HG03025 (cell line): ENCODE results near the gene MS4A14.
A peak's percentile ranks its signal among the peaks of the same experiment; 100 is the strongest.
"Not testable (repeated sequence)": the region's sequence is repeated elsewhere in the genome, so short reads cannot be mapped to it uniquely, and the experiment has no call there.

Source experiments
- ATAC-seq: cut with Tn5 transposase; IDR thresholded peaks from one replicate; pipeline ENCODE4 v1.9.1; 2021; ENCODE audit warnings: mild to moderate bottlenecking, moderate library complexity; ENCODE audit not compliant: unreplicated experiment, low FRiP score

MS4A14 gene

GRCh38 chr11:60389279-60389910 lies 6.9 kb upstream of the MS4A14 start:
- peak; percentile 79 for ATAC-seq

GRCh38 chr11:60390419-60390818 lies 5.8 kb upstream of the MS4A14 start:
- ATAC-seq, result no peak

- no peak for ATAC-seq
Observed at GRCh38 chr11:60392361-60392760, 3.9 kb upstream of the MS4A14 start.

- ATAC-seq, result no peak
Observed at GRCh38 chr11:60393016-60393415, 3.2 kb upstream of the MS4A14 start.

DNA sequence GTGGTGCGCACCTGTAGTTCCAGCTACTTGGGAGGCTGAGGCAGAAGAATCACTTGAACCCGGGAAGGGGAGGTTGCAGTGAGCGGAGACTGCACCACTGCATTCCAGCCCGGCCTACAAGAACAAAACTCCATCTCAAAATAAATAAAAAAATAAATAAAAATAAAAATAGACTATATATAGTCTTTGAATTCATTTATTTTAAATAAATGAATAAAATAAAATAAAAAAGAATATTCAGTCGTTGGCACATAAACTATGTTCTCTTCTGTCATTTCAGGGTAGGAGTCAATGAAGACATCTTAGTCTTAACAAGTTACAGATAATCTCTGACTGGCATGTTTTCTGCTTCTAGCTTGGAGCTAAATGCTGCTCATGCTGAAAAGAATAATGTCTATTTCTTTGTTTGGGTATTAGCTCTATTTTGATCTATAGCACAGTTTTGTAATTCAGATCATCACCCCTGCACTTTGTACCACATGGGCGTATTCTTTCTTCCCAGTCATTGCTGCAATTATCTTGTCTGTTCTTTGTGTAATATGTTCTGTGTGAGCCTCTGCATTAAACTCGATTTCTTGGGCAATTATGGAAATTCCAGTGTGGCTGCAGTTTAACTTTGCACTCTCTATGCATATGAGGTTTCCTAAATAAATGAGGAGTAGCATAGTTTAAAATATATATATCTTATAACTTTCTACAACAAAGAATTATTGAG lies 1.4 kb upstream of the MS4A14 start:
- no peak for ATAC-seq

GRCh38 chr11:60396799-60397198 lies 540 bp downstream of the MS4A14 start:
- peak; percentile 91 for ATAC-seq

DNA sequence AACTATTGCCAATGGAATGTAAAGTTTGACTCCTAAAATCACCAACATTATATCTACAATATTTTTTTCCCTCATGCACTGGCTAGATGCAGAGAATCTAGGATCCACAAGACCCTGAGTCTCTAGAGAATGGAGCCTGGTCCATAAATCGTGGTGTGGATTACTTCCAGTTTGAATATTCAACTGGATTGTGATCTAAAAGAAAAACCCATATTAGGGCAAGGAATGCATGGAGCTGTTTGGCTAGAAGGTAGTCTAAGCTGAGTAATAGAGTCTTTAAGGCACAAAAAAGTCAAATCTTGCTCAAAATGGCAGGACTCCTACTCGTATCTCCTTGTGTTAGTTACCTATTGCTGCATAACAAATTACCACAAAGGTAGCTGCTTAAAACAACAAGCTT lies 23.8 kb downstream of the MS4A14 start:
- no peak for ATAC-seq

DNA sequence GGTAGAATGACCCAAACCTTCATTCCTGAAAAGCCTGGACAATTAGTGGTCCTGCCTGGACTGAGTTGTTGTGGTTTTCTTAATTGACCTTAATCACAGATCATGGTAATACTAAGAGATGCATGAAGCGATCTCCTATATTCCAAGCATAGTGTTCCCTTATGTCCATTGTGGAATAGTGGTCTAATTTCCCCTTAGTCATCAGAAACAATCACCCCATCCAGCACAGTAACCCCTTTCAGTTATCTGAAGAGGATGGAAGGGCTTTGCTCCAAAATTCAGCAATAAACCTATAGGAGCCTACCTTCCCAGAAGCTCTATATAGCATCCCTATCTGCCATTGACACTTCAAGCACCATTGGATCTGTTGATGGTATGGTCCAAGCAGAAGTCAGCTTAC lies 26.4 kb downstream of the MS4A14 start:
- ATAC-seq, result no peak

- ATAC-seq, result no peak
Observed at GRCh38 chr11:60428517-60428916, 32.3 kb downstream of the MS4A14 start.

DNA sequence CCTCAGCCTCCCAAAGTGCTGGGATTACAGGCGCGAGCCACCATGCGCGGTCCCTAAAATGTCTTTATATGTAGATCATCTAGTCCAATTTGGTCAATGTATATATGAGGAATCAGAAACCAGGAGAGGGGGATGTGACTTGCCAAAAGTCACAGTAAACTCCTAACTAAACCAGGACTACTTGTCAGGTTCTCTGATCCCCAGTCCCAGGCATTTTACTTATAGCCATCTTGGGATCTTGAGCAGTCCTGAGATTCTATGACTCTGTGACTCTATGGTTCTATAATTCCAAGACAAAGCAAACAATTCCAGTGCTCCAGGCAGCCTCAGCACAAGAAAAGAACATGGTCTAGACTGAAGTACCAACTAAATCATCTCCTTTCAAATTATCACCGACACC lies 33.0 kb downstream of the MS4A14 start, which contains the start of gene MS4A5:
MS4A5 (plus strand) TSS at position 301 of the 400 bp plus-strand sequence. CDS start 103 bp downstream, outside the sequence.
- ATAC-seq, result no peak

- ATAC-seq, result no peak
Observed at GRCh38 chr11:60431251-60431650, 35.0 kb downstream of the MS4A14 start.

DNA sequence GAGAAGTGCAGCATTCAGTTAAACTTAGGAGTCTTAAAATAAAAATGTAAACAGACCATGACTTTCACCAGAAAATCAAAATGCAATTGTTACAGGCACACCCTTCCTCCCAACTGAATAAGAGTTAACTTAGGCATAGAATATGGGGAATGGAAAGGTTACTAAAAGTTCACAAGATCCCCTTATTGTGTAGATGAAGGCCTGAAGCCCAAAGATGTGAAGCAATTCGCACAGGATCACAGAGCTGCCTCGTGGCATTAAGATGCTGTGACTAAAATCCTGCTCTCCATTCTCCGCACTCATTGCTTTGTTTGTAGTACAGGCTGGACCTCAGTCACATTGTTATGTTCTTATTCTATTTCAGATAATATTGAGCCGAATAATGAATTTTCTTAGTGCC lies 37.1 kb downstream of the MS4A14 start:
- no peak for ATAC-seq

- no peak for ATAC-seq
Observed at GRCh38 chr11:60447070-60447469, 50.8 kb downstream of the MS4A14 start.

- ATAC-seq, result no peak
Observed at GRCh38 chr11:60447846-60448245, 51.6 kb downstream of the MS4A14 start.

GRCh38 chr11:60451185-60451584 lies 54.9 kb downstream of the MS4A14 start:
- ATAC-seq, result not testable (repeated sequence)

DNA sequence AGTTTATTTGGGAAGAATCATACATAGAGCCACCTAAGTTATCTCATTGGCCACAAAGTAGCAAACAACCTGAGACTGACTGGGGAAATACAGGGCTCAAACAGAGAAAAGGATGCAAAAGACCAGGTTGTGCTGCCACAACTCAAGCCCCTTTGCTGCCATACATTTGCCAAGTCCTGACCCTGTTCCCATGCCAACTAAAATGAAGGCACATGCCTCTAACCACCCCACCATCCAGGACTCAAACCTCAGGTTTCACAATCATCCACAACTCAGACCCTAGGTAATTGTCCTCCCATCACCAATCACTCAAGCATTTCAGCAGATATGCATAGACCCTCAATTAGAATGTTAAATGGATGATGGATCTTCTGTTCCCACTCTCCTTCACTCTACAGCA lies 58.0 kb downstream of the MS4A14 start:
- ATAC-seq, result no peak

- peak; percentile 82 for ATAC-seq
Observed at GRCh38 chr11:60455531-60456042, 59.3 kb downstream of the MS4A14 start, which contains the start of gene MS4A1. TSS of gene MS4A1 (plus strand) at chr11:60455847. CDS start at chr11:60462375, 6,528 bp downstream.

DNA sequence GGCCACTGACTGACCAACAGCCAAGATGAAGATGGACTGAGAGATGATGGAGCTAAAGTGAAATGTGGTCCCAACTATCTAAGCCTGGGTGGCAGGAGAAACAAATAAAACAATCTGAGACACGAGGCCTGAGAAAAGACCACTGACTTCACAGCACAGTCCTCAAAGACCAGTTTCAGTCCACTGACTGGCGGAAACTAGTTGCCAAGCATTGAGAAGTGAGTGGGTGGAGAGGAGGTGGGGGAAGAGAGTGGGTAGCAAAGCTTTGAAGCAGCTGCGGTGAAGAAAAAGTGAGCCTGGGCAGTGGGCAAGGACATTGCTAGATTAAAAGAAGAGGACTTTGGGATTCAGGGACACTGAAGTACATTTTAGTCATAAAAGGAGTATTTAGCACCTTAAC lies 61.3 kb downstream of the MS4A14 start:
- peak; percentile 47 for ATAC-seq

DNA sequence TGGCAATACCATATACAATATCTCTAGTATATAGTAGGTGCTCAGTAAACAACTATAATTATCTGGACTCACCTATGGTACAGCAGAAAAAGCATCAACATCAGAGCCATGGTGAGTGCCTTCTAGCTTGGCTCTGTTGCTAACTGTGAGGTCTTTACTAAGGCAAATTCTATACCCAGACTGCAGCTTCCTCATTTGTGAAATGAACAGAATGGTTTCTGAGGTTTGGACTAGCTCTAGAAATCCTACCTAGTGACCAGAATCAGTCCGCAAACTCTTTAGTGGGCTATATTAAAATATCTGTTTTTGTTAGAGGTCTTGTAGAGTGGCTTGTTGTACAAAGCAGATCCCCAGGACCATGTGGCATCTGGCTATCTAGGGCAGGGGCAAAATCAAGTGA lies 63.1 kb downstream of the MS4A14 start:
- ATAC-seq, result no peak
